Trophoblast cell (in vitro differentiated cells and primary cell): Measurements from ENCODE around the gene PACS2.

Experiments
- DNase-seq, 2 donors: peaks; one replicate each; pipeline ENCODE4 v3.0.0-alpha.2; 2016
- H2AFZ ChIP-seq: 2 replicates; pipeline ENCODE4 v1.6.1; 2013; ENCODE audit warnings: low read length, moderate library complexity, mild to moderate bottlenecking; ENCODE audit not compliant: insufficient read depth, poor library complexity
- H2AK5ac ChIP-seq: 2 replicates; pipeline ENCODE4 v1.6.1; 2013; ENCODE audit warnings: mild to moderate bottlenecking, low read length
- H2BK120ac ChIP-seq: 2 replicates; pipeline ENCODE4 v1.6.1; 2013; ENCODE audit warnings: low read length, mild to moderate bottlenecking, moderate library complexity; ENCODE audit not compliant: insufficient read depth, poor library complexity
- H2BK12ac ChIP-seq: 2 replicates; pipeline ENCODE4 v1.6.1; 2013; ENCODE audit warnings: mild to moderate bottlenecking, low read length, moderate library complexity
- H2BK5ac ChIP-seq: 2 replicates; pipeline ENCODE4 v1.6.1; 2013; ENCODE audit warnings: low read length, low read depth, moderate library complexity, mild to moderate bottlenecking; ENCODE audit not compliant: poor library complexity
- H3K14ac ChIP-seq: 2 replicates; pipeline ENCODE4 v1.6.1; 2013; ENCODE audit warnings: mild to moderate bottlenecking, low read length
- H3K18ac ChIP-seq: 2 replicates; pipeline ENCODE4 v1.6.1; 2013; ENCODE audit warnings: mild to moderate bottlenecking, low read length
- H3K23ac ChIP-seq: 2 replicates; pipeline ENCODE4 v1.6.1; 2013; ENCODE audit warnings: low read length
- H3K27ac ChIP-seq: 2 replicates; pipeline ENCODE4 v1.5.1; 2013; ENCODE audit warnings: low read depth, mild to moderate bottlenecking, inconsistent platforms, low read length, moderate library complexity
- H3K27me3 ChIP-seq: 2 replicates; pipeline ENCODE4 v1.6.1; 2013; ENCODE audit warnings: inconsistent platforms, mild to moderate bottlenecking, low read length, moderate library complexity; ENCODE audit not compliant: insufficient read depth
- H3K36me3 ChIP-seq, 2 experiments: 1 replicate in 1 of 2; 2 replicates in 1 of 2; pipeline ENCODE4 v1.6.1; 2013; ENCODE audit warnings: low read length in 2 of 2, mild to moderate bottlenecking in 2 of 2, moderate library complexity in 1 of 2; ENCODE audit not compliant: insufficient read depth in 2 of 2, control insufficient read depth in 1 of 2
- H3K4ac ChIP-seq: 2 replicates; pipeline ENCODE4 v1.6.1; 2013; ENCODE audit warnings: low read depth, mild to moderate bottlenecking, low read length, moderate library complexity
- H3K4me1 ChIP-seq, 2 experiments: 1 replicate in 1 of 2; 2 replicates in 1 of 2; pipeline ENCODE4 v1.6.1; 2013; ENCODE audit warnings: low read length in 2 of 2, mild to moderate bottlenecking in 2 of 2, moderate library complexity in 1 of 2; ENCODE audit not compliant: insufficient read depth in 2 of 2, control insufficient read depth in 1 of 2
- H3K4me2 ChIP-seq: 2 replicates; pipeline ENCODE4 v1.6.1; 2013; ENCODE audit warnings: inconsistent platforms, mild to moderate bottlenecking, low read length, moderate library complexity
- H3K4me3 ChIP-seq: 2 replicates; pipeline ENCODE4 v1.5.1; 2013; ENCODE audit warnings: mild to moderate bottlenecking, low read depth, low read length, inconsistent platforms
- H3K79me1 ChIP-seq: one replicate; pipeline ENCODE4 v1.6.1; 2013; ENCODE audit warnings: low read length
- H3K79me2 ChIP-seq: 2 replicates; pipeline ENCODE4 v1.6.1; 2013; ENCODE audit warnings: low read length, mild to moderate bottlenecking; ENCODE audit not compliant: control insufficient read depth, insufficient read depth, poor library complexity
- H3K9ac ChIP-seq: 2 replicates; pipeline ENCODE4 v1.6.1; 2013; ENCODE audit warnings: mild to moderate bottlenecking, low read length
- H3K9me3 ChIP-seq: 2 replicates; pipeline ENCODE4 v1.6.1; 2013; ENCODE audit warnings: low read depth, mild to moderate bottlenecking, control low read depth, inconsistent platforms, low read length; ENCODE audit not compliant: insufficient read depth
- H4K12ac ChIP-seq: 2 replicates; pipeline ENCODE4 v1.6.1; 2013; ENCODE audit warnings: low read depth, mild to moderate bottlenecking, low read length, moderate library complexity
- H4K8ac ChIP-seq: 2 replicates; pipeline ENCODE4 v1.6.1; 2013; ENCODE audit warnings: low read depth, mild to moderate bottlenecking, low read length, moderate library complexity
- H4K91ac ChIP-seq: one replicate; pipeline ENCODE4 v1.6.1; 2013; ENCODE audit warnings: low read depth, mild to moderate bottlenecking, low read length, moderate library complexity
- WGBS: extraction: QIAGEN DNeasy Blood & Tissue Kit; methylation state at CpG from one replicate; pipeline ENCODE4 v1.1.7; 2013; ENCODE audit warnings: missing lambda C conversion rate; ENCODE audit not compliant: insufficient read length, insufficient coverage; ENCODE audit errors: extremely low coverage; 5-methylcytosine and 5-hydroxymethylcytosine counted together

The PACS2 gene

GRCh38 chr14:105388976-105389375, 74.4 kb downstream of the PACS2 start:
- Histone ChIP-seq H3K4me1 (no peaks in the 10 kb centered on the region), H3K4me2 (no peak overlapping the region), H2AFZ (no peak overlapping the region), H3K9ac (no peak overlapping the region), H3K27me3 (no peaks in the 10 kb centered on the region), H3K79me2 (no peaks in the 10 kb centered on the region), H2BK120ac (no peak overlapping the region), H3K23ac (no peak overlapping the region), H3K79me1 (no peaks in the 10 kb centered on the region), H4K12ac (no peak overlapping the region), H3K4me3 (no peak overlapping the region), H3K27ac (no peak overlapping the region), H3K9me3 (no peaks in the 10 kb centered on the region), H2BK12ac (no peak overlapping the region), H2AK5ac (no peak overlapping the region), H3K4ac (no peak overlapping the region), H3K36me3 (peaks cover 15 to 28% of the 10 kb centered on the region in 2 experiments), H4K8ac (no peak overlapping the region), H3K14ac (no peak overlapping the region), H3K18ac (no peak overlapping the region), H4K91ac (no peak overlapping the region), H2BK5ac (no peak overlapping the region)
- no CpG with 5 or more reads among the region's 16 CpGs for WGBS
- DNase-seq = no peak

DNA sequence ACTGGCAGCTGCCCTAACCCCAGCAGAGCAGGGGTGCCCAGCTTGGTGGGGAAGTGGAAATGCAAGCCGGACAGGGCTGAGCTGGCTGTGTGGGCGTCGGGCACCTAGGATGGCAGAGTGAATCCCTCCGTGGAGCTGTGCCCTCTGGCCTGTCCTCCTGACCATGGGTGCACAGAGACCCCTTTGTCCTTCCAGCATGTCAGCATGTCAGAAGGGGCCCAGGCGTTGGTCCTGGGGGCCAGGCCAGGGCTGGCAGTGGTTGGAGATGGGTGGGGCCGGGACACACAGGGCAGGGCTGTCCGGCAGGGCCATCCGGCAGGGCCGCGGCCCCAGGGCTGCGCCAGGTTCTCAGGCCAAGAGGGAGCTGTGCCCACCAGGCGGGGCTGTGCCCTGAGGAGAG, 75.0 kb downstream of the PACS2 start:
- no peak overlapping the region for H3K18ac ChIP-seq
- no peak overlapping the region for H3K4ac ChIP-seq
- H2BK5ac ChIP-seq = no peak overlapping the region
- H3K4me2 ChIP-seq = no peak overlapping the region
- no peak overlapping the region for H3K9ac ChIP-seq
- no peak overlapping the region for H3K23ac ChIP-seq
- no peaks in the 10 kb centered on the region for H3K79me1 ChIP-seq
- no peak overlapping the region for H2AK5ac ChIP-seq
- H3K27ac ChIP-seq = no peak overlapping the region
- no peaks in the 10 kb centered on the region for H3K27me3 ChIP-seq
- no peak overlapping the region for H4K12ac ChIP-seq
- DNase-seq = no peak
- no peak overlapping the region for H3K14ac ChIP-seq
- no peak overlapping the region for H4K8ac ChIP-seq
- no peak overlapping the region for H3K4me3 ChIP-seq
- peaks cover 13 to 26% of the 10 kb centered on the region in 2 experiments for H3K36me3 ChIP-seq
- H2BK12ac ChIP-seq = no peak overlapping the region
- WGBS = no CpG with 5 or more reads among the region's 12 CpGs
- H3K9me3 ChIP-seq = no peaks in the 10 kb centered on the region
- no peaks in the 10 kb centered on the region for H3K4me1 ChIP-seq
- H2AFZ ChIP-seq = no peak overlapping the region
- H4K91ac ChIP-seq = no peak overlapping the region
- no peak overlapping the region for H2BK120ac ChIP-seq
- H3K79me2 ChIP-seq = no peaks in the 10 kb centered on the region

GRCh38 chr14:105389976-105390848, 75.7 kb downstream of the PACS2 start:
- H3K18ac ChIP-seq = no peak overlapping the region
- no peak overlapping the region for H4K91ac ChIP-seq
- H3K4me3 ChIP-seq = no peak overlapping the region
- no peaks in the 10 kb centered on the region for H3K79me1 ChIP-seq
- no peak overlapping the region for H4K8ac ChIP-seq
- no peak overlapping the region for H3K4me2 ChIP-seq
- H3K79me2 ChIP-seq = no peaks in the 10 kb centered on the region
- H3K4me1 ChIP-seq = no peaks in the 10 kb centered on the region
- no peaks in the 10 kb centered on the region for H3K27me3 ChIP-seq
- no peaks in the 10 kb centered on the region for H3K9me3 ChIP-seq
- no peak overlapping the region for H2BK120ac ChIP-seq
- no peak overlapping the region for H2BK12ac ChIP-seq
- no peak overlapping the region for H2AFZ ChIP-seq
- peaks cover 8 to 19% of the 10 kb centered on the region in 2 experiments for H3K36me3 ChIP-seq
- H2BK5ac ChIP-seq = no peak overlapping the region
- no peak overlapping the region for H3K27ac ChIP-seq
- H4K12ac ChIP-seq = no peak overlapping the region
- H2AK5ac ChIP-seq = no peak overlapping the region
- H3K23ac ChIP-seq = no peak overlapping the region
- no peak overlapping the region for H3K4ac ChIP-seq
- no CpG with 5 or more reads among the region's 27 CpGs for WGBS
- no peak for DNase-seq
- H3K9ac ChIP-seq = no peak overlapping the region
- H3K14ac ChIP-seq = no peak overlapping the region

DNA sequence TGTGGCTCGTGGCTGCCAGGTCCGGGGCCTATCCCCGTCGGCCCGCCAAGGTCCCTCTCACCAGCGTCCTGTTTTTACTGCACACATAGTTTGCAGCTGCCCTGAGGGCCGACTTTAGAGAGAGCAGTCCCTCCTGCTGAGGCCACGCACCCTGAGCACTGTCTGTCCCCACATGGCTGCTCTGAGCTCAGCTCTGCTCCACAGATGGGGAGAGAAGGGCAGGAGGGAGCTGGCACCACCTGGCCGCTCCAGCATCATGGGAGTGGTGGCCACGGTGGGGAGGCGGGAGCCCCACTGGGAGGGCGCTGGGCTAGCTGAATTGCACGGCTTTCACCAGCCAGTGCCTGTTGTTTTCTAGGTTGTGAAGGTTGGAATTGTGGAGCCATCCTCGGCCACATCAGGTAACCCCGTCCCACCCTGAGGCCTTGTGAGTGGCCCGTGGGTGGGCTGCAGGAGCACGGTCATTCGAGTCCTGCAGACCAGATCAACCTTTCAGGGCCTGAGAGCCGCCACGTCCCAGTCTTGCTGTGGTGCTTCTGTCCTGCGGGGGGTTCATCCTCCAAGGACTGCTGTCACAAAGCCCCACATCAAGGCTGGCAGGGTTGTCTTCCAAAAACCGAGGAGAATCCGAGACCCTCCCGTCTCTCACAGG, 76.4 kb downstream of the PACS2 start:
- no peak overlapping the region for H3K18ac ChIP-seq
- H2BK12ac ChIP-seq = no peak overlapping the region
- H4K91ac ChIP-seq = no peak overlapping the region
- no peak for DNase-seq
- no peak overlapping the region for H2AK5ac ChIP-seq
- no peak overlapping the region for H3K4me2 ChIP-seq
- H2BK120ac ChIP-seq = no peak overlapping the region
- H3K9ac ChIP-seq = no peak overlapping the region
- H3K79me2 ChIP-seq = no peaks in the 10 kb centered on the region
- H3K27me3 ChIP-seq = no peaks in the 10 kb centered on the region
- peaks cover 6 to 13% of the 10 kb centered on the region in 2 experiments for H3K36me3 ChIP-seq
- H3K4ac ChIP-seq = no peak overlapping the region
- H3K4me3 ChIP-seq = no peak overlapping the region
- no peak overlapping the region for H4K12ac ChIP-seq
- H3K4me1 ChIP-seq = no peaks in the 10 kb centered on the region
- no peak overlapping the region for H2BK5ac ChIP-seq
- no peak overlapping the region for H3K27ac ChIP-seq
- H3K79me1 ChIP-seq = no peaks in the 10 kb centered on the region
- no peak overlapping the region for H2AFZ ChIP-seq
- H3K14ac ChIP-seq = no peak overlapping the region
- no peak overlapping the region for H3K23ac ChIP-seq
- no peaks in the 10 kb centered on the region for H3K9me3 ChIP-seq
- no CpG with 5 or more reads among the region's 24 CpGs for WGBS
- no peak overlapping the region for H4K8ac ChIP-seq
